NCI-H187 (cell line): ENCODE measurements around the gene THRB.

ENCODE experiments used
- DNase-seq, 2 experiments: peaks; one replicate each; lab custom pipeline; 2025; lab: John Stamatoyannopoulos, UW

Gene THRB

GRCh38 chr3:24494618-24495325, at the start of gene THRB:
THRB (minus strand) TSS chr3:24494850.
- no peak for DNase-seq

GRCh38 chr3:24541935-24542334, 47.3 kb upstream of the THRB start:
- no peak for DNase-seq

- DNase-seq: no peak
Observed at GRCh38 chr3:24540821-24541220, 46.2 kb upstream of the THRB start.

DNA sequence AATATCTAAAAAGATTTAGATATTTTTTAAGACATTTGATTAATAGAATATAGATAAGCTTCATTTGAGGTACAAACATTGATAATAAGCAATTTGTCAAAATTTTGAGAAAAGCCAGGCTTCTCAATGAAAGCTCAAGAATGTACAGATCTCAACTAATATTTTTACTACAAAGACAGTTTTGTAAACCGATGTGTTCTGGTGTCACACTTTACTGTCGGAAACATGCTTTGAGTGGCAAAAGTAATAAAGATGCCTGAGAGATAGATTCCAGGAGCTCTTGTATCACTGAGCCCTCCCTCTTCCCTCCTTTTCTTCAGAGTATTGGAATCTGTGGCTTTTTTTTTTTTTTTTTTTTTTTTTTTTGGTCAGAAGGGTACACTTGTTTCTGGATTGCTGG, 45.0 kb upstream of the THRB start:
- DNase-seq: no peak

- DNase-seq: no peak
Observed at GRCh38 chr3:24538891-24539290, 44.2 kb upstream of the THRB start.

GRCh38 chr3:24533561-24534193, 39.0 kb upstream of the THRB start:
- DNase-seq: no peak

- DNase-seq: no peak
Observed at GRCh38 chr3:24530471-24530870, 35.8 kb upstream of the THRB start.

DNA sequence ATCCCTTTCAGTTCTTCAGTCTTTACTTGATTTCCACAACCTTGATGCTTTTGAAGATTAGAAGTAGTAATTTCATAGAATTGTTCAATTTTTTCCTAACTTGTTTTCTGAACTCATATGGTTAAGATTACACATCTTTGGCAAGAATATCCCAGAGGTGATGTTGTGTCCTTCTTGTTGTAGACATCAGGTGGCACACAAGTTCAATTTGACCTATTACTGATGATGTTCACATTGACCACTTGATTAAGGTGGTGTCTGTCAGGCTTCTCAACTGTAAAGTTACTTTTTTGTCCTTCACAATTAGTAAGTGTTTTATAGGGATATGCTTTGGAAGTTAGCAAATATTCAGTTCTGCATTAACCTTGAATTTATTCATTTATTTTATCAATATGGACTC, 34.6 kb upstream of the THRB start:
- DNase-seq: no peak

DNA sequence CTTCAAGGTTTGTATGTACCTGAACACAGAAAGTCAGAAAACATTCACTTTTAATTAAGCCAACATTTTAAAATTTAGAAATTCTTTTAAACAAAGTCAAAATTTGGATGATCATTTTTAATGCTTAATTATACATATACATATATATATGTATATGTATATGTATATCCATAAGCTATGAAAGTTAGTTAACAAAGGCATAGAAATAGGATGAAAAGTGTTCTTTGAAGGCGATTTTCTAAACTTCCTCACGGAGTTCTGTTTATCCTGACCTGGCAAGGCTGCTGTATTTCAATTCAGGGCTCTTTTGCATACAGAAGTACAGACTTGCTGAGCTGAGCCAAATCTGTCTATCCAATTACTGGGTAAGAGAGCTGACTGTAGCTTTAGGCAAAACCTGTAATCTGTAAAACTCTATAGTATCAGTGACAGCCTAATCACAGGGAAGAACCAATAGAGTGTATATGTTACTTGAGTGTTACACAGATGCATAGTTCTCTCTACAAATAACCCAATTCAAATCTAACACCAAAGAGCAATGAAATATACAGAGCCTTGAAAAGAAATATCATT, 32.1 kb upstream of the THRB start:
- no peak for DNase-seq

DNA sequence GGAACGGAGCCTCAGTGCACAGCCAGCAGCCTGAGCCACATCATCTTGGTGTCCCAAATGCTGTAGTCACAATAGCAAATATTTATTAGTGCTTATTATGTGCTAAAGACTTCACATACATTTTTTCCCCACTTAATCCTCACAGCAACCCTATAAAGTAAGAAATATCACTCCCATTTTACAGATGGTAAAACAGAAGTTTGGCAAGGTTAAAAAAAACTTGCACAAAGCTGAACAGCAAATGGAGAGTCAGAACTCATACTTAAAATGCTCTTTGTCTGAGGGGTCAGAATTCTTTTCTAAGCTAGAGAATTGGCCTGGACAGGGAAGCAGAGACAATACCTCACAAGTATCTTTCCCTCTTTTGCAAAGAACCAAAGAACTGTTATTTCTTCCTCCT, 30.9 kb upstream of the THRB start:
- no peak for DNase-seq

- no peak for DNase-seq
Observed at GRCh38 chr3:24525022-24525421, 30.4 kb upstream of the THRB start.

DNA sequence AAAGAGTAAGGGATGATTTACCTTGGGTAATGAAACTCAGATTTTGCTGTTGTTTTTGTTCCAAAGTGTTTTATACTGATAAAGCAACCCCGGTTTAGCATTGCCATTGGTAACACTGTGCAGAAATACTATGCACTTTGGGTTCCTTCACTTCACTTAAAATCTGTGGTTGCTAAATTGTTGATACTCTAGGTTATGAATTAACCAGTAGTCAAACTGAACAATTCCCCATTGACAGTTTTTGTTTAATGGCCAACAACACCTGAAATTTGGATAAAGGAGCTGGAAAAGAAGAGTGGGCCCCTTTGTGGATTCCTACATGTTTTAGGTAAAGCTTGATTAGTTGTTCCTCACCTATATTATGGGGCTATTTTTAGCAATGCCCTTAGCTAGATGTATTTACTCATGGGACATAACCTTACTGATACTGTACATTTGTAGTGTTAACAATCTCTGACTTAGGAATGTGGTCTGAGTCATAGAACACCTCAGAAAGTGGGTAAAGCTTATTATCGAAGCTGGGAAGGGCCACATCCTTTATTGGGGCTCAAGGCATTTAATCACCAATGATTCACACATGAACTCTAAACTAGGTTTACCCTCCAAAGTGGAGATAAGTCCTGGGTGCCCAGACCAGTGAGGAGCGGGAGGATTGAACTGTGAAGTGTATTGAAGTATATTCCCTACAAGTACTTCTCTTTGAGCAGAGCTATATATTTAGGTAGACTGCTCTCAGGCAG, 29.5 kb upstream of the THRB start:
- no peak for DNase-seq

- DNase-seq: no peak
Observed at GRCh38 chr3:24523215-24523614, 28.6 kb upstream of the THRB start.

- DNase-seq: no peak
Observed at GRCh38 chr3:24522146-24522579, 27.5 kb upstream of the THRB start.

DNA sequence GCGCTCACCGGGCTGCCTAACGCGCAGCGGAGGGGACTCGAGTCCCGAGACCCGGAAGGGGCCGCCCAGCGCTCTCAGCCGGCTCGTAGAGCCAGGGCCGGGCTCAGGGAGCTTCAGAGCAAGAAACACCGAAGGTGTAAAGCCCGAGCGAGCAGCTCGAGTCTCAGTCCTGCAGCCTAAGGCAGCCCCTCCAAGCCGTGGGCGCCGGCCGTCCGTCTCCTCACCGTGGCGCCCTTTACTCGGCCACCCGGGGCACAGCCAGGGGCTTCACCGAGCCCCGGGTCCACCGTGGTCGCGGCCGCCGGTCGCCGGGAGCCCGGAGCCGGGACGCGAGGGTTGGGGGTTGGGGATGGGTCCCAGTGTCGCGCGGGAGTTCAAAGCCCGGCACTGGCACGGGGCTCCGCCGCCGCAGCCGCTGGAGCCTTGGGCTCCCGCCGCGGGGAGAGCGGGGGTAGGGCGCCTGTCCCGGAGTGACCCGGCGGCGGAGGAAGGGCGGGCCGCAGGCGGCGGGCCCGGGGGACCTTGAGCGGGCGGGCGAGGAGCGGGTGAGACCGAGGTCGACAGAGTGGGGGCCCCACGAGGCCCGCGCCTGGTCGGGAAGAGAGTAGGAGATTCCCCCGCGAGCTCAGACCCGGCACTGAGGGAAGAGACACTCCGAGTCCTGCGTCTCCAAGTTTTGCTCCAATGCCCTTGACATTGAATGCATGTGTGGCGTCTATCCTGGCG, 26.9 kb upstream of the THRB start:
- DNase-seq: no peak

GRCh38 chr3:24520976-24521419, 26.3 kb upstream of the THRB start:
- no peak for DNase-seq

- DNase-seq: no peak
Observed at GRCh38 chr3:24520101-24520495, 25.4 kb upstream of the THRB start.

DNA sequence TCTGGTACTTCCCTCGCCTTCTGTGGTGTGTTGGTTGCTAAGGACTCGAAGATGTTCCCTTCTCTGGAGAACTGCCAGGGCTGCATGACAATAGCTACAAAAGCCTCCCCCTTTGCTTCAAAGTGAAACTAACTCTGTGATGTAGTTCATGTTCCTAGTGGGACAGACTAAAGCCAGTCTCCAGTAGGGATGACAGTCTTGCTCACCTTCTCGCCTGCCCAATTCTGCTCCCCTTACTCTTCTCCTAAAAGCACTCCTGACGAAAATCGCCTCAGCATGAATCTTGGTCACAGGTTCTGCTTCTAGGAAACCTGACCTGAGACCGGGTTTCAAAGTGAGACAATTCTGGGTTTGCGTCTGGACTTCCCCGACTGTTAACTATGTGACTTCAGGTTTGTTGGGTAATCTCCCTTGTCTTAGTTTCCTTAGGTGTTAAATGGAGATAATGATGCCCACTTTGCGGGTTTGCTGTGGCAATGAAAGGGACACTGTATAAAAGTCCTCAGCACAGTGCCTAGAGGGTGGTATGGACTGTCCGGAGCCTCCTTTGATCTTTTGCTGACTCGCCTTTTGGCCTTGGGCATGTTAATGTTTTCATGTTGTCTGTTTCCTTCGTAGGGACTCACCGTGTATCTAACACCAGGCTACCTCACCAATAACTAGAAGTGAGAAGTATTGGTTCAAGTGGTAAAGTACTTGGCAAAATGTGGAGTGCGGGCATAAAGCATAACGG, 24.9 kb upstream of the THRB start:
- DNase-seq: no peak

DNA sequence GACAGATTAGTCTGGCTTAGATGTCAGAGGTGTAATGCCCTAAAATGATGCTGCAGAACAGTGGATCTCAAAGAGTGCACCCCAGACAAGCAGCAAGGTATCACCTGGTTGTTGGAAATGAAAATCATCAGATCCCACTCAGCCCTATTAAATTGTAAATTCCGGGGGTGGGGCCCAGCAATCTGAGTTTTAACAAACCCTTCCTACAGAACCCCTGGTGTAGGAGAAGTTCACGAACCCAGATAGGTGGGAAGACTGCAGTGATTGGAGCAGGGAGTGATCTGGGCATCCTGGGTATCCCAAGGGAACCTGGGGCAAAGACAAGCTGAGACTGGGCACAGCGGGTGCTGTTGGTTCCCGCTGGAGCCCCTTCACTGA, 24.3 kb upstream of the THRB start:
- no peak for DNase-seq

DNA sequence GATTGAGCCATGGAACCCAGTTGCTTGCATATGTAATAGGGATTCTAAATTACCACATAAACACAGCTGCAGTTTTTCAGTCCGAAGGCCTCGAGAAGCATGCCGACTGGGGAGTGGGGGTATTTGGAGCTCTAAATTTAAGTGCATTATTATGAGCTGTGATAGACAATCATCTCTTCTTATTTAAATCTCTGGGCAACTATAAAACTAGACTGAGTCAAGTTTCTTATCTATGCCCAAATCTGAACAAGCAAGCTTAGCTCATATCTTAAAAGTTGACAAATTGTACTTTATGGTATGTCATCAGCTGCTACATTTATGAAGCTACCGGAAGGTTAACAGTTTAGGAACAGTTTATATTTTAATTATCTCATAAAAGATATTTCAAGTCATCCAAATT, 19.5 kb upstream of the THRB start:
- no peak for DNase-seq

DNA sequence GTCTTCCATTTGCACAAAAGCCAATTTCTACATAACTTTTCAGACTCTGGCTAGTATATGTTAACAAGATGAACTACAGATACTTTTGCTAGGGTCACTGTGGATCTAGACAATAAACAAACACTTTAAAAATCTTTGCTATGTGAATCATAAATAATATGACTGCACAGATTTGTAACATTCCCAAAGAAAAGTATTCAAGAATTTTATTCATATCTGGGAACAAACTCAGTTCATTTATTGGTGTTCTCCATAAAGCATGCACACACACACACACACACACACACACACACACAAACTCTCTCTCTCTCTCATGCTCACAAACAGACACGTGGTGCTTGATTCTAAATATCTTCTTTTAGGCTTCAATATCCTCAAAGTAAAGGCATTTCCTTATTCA, 18.8 kb upstream of the THRB start:
- no peak for DNase-seq
